ENCODE measurements around the gene PCMT1. TPM values are rescaled to one million over a fixed set of nuclear protein-coding genes. Genes with fewer than 3 reads are reported as not detected.

Gene PCMT1
- total RNA-seq, 1 experiment from 2014 or later, result 90.7 TPM

DNA sequence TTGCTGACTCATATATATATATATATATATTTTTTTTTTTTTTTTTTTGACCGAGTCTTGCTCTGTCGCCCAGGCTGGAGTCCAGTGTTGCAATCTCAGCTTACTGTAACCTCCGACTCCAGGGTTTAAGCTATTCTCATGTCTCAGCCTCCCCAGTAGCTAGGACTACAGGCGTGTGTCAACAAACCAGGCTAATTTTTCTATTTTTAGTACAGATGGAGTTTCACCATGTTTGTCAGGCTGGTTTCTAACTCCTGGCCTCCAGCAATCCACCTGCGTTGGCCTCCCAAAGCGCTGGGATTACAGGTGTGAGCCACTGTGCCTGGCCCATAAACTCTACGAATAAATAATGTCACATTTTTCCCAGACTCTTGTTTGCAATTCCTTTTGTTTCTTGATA, 109.8 kb downstream of the PCMT1 start:
- no peak for ATAC-seq
- peaks cover 62% of the 10 kb centered on the region for H3K4me1 Mint-ChIP-seq

DNA sequence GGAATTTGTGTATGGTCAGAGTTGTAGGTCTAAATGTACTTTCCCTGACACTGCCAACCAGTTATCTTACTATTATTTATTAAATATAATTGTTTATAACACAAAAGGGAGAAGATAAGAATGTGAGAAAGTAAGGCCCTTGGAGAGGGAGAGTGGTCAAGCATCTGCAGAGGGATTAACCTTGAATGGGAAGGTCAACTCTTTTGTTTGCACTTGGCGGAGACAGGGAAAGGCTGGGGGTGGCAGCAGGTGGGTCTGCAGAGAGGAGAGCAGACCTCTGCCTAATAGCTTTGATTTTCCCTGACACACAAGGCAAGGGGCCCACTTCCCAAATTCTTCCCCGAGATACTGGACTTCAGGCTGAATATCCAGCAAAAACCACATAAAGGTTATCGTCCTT, 110.4 kb downstream of the PCMT1 start:
- Mint-ChIP-seq H3K27me3 (ENCODE audit: low read depth) (peaks cover 15% of the 10 kb centered on the region), H3K36me3 (no peaks in the 10 kb centered on the region), H3K4me1 (peaks cover 57% of the 10 kb centered on the region), H3K9me3 (no peaks in the 10 kb centered on the region), H3K27ac (no peak overlapping the region), H3K4me3 (no peak overlapping the region)
- DNase-seq (ENCODE audit: low spot score), result no peak
- no peak for ATAC-seq
- ChIA-PET CTCF (interaction anchor here (1.0 to 1.1 kb wide), 3 partner anchors 44 to 958 kb away, joined by 3 read pairs; no protein-coding TSS in a partner anchor), POLR2A (no interaction called here)
- TF ChIP-seq ZNF138 (CRISPR knock-in tag; conservative IDR thresholded peaks at IDR 0.05) (no peak), ZNF263 (CRISPR knock-in tag; IDR thresholded peaks at IDR 0.05; ENCODE audit: low read depth) (no peak), TCF7 (CRISPR knock-in tag; IDR thresholded peaks at IDR 0.05; ENCODE audit: low read depth) (no peak), TEAD4 (CRISPR knock-in tag; IDR thresholded peaks at IDR 0.05) (no peak), CREM (CRISPR knock-in tag; IDR thresholded peaks at IDR 0.05) (no peak), SP1 (CRISPR knock-in tag; conservative IDR thresholded peaks at IDR 0.05) (no peak), NR2C2 (CRISPR knock-in tag; IDR thresholded peaks at IDR 0.05) (no peak), RORB (CRISPR knock-in tag; IDR thresholded peaks at IDR 0.05) (no peak), NFATC4 (CRISPR knock-in tag; IDR thresholded peaks at IDR 0.05) (no peak), JUN (CRISPR knock-in tag; IDR thresholded peaks at IDR 0.05) (no peak), ELF4 (CRISPR knock-in tag; IDR thresholded peaks at IDR 0.05; ENCODE audit: low read depth) (no peak), ZNF232 (CRISPR knock-in tag; IDR thresholded peaks at IDR 0.05) (no peak)
- TF ChIP-seq, protein P1, sequence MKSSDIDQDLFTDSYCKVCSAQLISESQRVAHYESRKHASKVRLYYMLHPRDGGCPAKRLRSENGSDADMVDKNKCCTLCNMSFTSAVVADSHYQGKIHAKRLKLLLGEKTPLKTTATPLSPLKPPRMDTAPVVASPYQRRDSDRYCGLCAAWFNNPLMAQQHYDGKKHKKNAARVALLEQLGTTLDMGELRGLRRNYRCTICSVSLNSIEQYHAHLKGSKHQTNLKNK (CRISPR knock-in tag; IDR thresholded peaks at IDR 0.05), result no peak
- TF ChIP-seq, protein P2, sequence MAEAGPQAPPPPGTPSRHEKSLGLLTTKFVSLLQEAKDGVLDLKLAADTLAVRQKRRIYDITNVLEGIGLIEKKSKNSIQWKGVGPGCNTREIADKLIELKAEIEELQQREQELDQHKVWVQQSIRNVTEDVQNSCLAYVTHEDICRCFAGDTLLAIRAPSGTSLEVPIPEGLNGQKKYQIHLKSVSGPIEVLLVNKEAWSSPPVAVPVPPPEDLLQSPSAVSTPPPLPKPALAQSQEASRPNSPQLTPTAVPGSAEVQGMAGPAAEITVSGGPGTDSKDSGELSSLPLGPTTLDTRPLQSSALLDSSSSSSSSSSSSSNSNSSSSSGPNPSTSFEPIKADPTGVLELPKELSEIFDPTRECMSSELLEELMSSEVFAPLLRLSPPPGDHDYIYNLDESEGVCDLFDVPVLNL (CRISPR knock-in tag; IDR thresholded peaks at IDR 0.05; ENCODE audit: borderline replicate concordance, low read depth), result no peak
- TF ChIP-seq, protein P3, sequence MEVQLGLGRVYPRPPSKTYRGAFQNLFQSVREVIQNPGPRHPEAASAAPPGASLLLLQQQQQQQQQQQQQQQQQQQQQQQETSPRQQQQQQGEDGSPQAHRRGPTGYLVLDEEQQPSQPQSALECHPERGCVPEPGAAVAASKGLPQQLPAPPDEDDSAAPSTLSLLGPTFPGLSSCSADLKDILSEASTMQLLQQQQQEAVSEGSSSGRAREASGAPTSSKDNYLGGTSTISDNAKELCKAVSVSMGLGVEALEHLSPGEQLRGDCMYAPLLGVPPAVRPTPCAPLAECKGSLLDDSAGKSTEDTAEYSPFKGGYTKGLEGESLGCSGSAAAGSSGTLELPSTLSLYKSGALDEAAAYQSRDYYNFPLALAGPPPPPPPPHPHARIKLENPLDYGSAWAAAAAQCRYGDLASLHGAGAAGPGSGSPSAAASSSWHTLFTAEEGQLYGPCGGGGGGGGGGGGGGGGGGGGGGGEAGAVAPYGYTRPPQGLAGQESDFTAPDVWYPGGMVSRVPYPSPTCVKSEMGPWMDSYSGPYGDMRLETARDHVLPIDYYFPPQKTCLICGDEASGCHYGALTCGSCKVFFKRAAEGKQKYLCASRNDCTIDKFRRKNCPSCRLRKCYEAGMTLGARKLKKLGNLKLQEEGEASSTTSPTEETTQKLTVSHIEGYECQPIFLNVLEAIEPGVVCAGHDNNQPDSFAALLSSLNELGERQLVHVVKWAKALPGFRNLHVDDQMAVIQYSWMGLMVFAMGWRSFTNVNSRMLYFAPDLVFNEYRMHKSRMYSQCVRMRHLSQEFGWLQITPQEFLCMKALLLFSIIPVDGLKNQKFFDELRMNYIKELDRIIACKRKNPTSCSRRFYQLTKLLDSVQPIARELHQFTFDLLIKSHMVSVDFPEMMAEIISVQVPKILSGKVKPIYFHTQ (CRISPR knock-in tag; IDR thresholded peaks at IDR 0.05), result no peak
- TF ChIP-seq, protein P4, sequence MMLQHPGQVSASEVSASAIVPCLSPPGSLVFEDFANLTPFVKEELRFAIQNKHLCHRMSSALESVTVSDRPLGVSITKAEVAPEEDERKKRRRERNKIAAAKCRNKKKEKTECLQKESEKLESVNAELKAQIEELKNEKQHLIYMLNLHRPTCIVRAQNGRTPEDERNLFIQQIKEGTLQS (CRISPR knock-in tag; conservative IDR thresholded peaks at IDR 0.05), result no peak
- TF ChIP-seq, protein P5, sequence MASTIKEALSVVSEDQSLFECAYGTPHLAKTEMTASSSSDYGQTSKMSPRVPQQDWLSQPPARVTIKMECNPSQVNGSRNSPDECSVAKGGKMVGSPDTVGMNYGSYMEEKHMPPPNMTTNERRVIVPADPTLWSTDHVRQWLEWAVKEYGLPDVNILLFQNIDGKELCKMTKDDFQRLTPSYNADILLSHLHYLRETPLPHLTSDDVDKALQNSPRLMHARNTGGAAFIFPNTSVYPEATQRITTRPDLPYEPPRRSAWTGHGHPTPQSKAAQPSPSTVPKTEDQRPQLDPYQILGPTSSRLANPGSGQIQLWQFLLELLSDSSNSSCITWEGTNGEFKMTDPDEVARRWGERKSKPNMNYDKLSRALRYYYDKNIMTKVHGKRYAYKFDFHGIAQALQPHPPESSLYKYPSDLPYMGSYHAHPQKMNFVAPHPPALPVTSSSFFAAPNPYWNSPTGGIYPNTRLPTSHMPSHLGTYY (CRISPR knock-in tag; IDR thresholded peaks at IDR 0.05), result no peak
- TF ChIP-seq, protein P6, sequence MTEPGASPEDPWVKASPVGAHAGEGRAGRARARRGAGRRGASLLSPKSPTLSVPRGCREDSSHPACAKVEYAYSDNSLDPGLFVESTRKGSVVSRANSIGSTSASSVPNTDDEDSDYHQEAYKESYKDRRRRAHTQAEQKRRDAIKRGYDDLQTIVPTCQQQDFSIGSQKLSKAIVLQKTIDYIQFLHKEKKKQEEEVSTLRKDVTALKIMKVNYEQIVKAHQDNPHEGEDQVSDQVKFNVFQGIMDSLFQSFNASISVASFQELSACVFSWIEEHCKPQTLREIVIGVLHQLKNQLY (CRISPR knock-in tag; IDR thresholded peaks at IDR 0.05), result no peak
- TF ChIP-seq, protein P7, sequence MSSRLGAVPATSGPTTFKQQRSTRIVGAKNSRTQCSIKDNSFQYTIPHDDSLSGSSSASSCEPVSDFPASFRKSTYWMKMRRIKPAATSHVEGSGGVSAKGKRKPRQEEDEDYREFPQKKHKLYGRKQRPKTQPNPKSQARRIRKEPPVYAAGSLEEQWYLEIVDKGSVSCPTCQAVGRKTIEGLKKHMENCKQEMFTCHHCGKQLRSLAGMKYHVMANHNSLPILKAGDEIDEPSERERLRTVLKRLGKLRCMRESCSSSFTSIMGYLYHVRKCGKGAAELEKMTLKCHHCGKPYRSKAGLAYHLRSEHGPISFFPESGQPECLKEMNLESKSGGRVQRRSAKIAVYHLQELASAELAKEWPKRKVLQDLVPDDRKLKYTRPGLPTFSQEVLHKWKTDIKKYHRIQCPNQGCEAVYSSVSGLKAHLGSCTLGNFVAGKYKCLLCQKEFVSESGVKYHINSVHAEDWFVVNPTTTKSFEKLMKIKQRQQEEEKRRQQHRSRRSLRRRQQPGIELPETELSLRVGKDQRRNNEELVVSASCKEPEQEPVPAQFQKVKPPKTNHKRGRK (CRISPR knock-in tag; IDR thresholded peaks at IDR 0.05; ENCODE audit: borderline replicate concordance), result no peak
- TF ChIP-seq, protein P8, sequence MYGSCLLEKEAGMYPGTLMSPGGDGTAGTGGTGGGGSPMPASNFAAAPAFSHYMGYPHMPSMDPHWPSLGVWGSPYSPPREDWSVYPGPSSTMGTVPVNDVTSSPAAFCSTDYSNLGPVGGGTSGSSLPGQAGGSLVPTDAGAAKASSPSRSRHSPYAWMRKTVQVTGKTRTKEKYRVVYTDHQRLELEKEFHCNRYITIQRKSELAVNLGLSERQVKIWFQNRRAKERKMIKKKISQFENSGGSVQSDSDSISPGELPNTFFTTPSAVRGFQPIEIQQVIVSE (CRISPR knock-in tag; IDR thresholded peaks at IDR 0.05; ENCODE audit: borderline replicate concordance), result no peak

More for the DNA sequence above, 109.8 kb downstream of the PCMT1 start:
- POLR2A ChIA-PET, result no interaction called here
- Mint-ChIP-seq H3K9me3 (no peaks in the 10 kb centered on the region), H3K27ac (no peak overlapping the region), H3K27me3 (ENCODE audit: low read depth) (peaks cover 15% of the 10 kb centered on the region), H3K36me3 (no peaks in the 10 kb centered on the region), H3K4me3 (no peak overlapping the region)
- CTCF ChIA-PET, result interaction anchor here (1.0 to 1.1 kb wide), 2 partner anchors 58 to 958 kb away, joined by 3 read pairs; no protein-coding TSS in a partner anchor
- no peak for DNase-seq (ENCODE audit: low spot score)
- TF ChIP-seq GABPB1 (CRISPR knock-in tag; IDR thresholded peaks at IDR 0.05) (peak; percentile 75), ZNF423 (CRISPR knock-in tag; IDR thresholded peaks at IDR 0.05) (no peak)

Data from WTC11 (cell line).